HL-60 (cell line): ENCODE data around the gene CD79B.

Source experiments
- DNase-seq, 2 experiments: peaks; one replicate each; pipeline ENCODE4 v3.0.0-alpha.2; 2010 to 2020; ENCODE audit warnings: low read depth in 1 of 2, low spot score in 1 of 2
- H3K27ac ChIP-seq: fragments of 250-450 bp; sonication (Bioruptor Pico); replicated peaks from 2 replicates; pipeline ENCODE4 v1.5.1; 2020; ENCODE audit warnings: mild to moderate bottlenecking, moderate library complexity
- H3K27me3 ChIP-seq: fragments of 250-450 bp; sonication (Bioruptor Pico); 2 replicates; pipeline ENCODE4 v1.5.1; 2021; ENCODE audit warnings: mild to moderate bottlenecking, moderate library complexity; ENCODE audit not compliant: insufficient read depth, poor library complexity, severe bottlenecking
- H3K4me3 ChIP-seq: replicated peaks from 2 replicates; pipeline ENCODE4 v1.5.1; 2011; ENCODE audit warnings: mild to moderate bottlenecking, control low read depth, low read length; ENCODE audit not compliant: insufficient read depth
- CTCF ChIP-seq: IDR thresholded peaks from one replicate; pipeline ENCODE4 v1.5.1; 2011; ENCODE audit warnings: low read length, control low read depth, inconsistent platforms; ENCODE audit not compliant: insufficient read depth
- GABPA ChIP-seq: IDR thresholded peaks from 2 replicates; pipeline ENCODE4 v1.6.1; 2012; ENCODE audit warnings: low read depth
- POLR2AphosphoS5 ChIP-seq: IDR thresholded peaks from 2 replicates; pipeline ENCODE4 v1.6.1; 2012; ENCODE audit warnings: low read depth
- REST ChIP-seq: IDR thresholded peaks from 2 replicates; pipeline ENCODE4 v1.6.1; 2012; ENCODE audit warnings: low read depth; ENCODE audit not compliant: insufficient replicate concordance
- SPI1 ChIP-seq: IDR thresholded peaks from 2 replicates; pipeline ENCODE4 v1.6.1; 2012; ENCODE audit warnings: low read depth, mild to moderate bottlenecking, borderline replicate concordance

CD79B gene

GRCh38 chr17:63937319-63937718, 5.2 kb upstream of the CD79B start:
- no peak overlapping the region for H3K4me3 ChIP-seq
- TF ChIP-seq POLR2AphosphoS5, result no peak
- TF ChIP-seq SPI1, result no peak
- TF ChIP-seq GABPA, result no peak
- TF ChIP-seq CTCF, result no peak
- TF ChIP-seq REST, result no peak
- H3K27me3 ChIP-seq, result no peaks in the 10 kb centered on the region
- H3K27ac ChIP-seq, result no peak overlapping the region
- DNase-seq, result no peak

- H3K27me3 ChIP-seq, result no peaks in the 10 kb centered on the region
- TF ChIP-seq CTCF (no peak), SPI1 (no peak), GABPA (no peak), POLR2AphosphoS5 (no peak), REST (no peak)
- no peak overlapping the region for H3K4me3 ChIP-seq
- no peak overlapping the region for H3K27ac ChIP-seq
- peak in 1 of 2 experiments; percentile 54 for DNase-seq
Measured at GRCh38 chr17:63934183-63935112, 2.3 kb upstream of the CD79B start.

- DNase-seq, result no peak
- no peak overlapping the region for H3K4me3 ChIP-seq
- H3K27me3 ChIP-seq, result no peaks in the 10 kb centered on the region
- TF ChIP-seq REST, result no peak
- TF ChIP-seq POLR2AphosphoS5, result no peak
- TF ChIP-seq GABPA, result no peak
- H3K27ac ChIP-seq, result no peak overlapping the region
Measured at GRCh38 chr17:63933598-63933997, 1.5 kb upstream of the CD79B start.
